GM19035 (cell line): ENCODE results near the gene GDF10.

Experiments used
- ATAC-seq: cut with Tn5 transposase; IDR thresholded peaks from one replicate; pipeline ENCODE4 v1.9.1; 2021; ENCODE audit not compliant: unreplicated experiment

Gene GDF10, protein sequence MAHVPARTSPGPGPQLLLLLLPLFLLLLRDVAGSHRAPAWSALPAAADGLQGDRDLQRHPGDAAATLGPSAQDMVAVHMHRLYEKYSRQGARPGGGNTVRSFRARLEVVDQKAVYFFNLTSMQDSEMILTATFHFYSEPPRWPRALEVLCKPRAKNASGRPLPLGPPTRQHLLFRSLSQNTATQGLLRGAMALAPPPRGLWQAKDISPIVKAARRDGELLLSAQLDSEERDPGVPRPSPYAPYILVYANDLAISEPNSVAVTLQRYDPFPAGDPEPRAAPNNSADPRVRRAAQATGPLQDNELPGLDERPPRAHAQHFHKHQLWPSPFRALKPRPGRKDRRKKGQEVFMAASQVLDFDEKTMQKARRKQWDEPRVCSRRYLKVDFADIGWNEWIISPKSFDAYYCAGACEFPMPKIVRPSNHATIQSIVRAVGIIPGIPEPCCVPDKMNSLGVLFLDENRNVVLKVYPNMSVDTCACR

DNA sequence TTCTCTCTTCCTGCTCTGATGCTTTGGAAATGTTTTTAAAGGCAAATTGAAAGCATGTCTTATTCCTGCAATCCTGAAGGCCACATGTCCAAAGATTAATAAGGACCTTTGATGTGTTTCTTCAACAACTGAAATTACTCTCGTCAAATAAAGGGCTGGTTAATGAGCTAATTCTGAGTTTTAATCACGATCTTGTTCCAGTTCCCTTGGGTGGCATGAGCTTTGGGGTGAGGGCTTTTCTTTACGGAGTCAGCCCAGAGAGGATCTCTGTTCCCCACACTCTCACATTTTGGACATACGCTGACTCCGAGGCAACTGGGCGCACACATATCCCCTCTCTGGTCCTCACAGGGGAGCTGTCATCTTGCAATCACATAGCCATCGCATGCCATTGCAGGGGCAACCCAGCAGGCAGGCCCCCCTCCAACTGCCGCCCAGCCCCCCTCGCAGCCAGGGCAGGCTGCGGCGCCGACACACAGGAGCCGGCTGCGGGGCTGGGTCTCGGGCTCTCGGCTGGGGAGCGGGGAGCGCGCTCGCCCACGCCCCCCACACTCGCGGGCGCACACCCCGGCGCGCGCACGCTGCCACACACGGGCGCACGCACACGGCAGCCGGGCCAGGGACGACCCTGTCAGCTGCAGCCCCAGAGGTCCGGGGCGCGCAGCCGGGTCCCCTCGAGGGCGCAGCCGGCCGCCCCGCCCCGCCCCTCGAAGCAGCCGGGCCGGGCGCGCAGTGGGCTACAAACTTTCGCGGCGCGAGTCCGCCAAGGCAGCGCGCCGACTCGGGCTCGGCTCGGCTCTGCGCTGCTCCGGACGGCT is at the start of gene GDF10:
Gene GDF10 (plus strand): TSS at position 587 of the 818 bp plus-strand sequence. CDS start 455 bp downstream, outside the sequence.
- no peak for ATAC-seq

DNA sequence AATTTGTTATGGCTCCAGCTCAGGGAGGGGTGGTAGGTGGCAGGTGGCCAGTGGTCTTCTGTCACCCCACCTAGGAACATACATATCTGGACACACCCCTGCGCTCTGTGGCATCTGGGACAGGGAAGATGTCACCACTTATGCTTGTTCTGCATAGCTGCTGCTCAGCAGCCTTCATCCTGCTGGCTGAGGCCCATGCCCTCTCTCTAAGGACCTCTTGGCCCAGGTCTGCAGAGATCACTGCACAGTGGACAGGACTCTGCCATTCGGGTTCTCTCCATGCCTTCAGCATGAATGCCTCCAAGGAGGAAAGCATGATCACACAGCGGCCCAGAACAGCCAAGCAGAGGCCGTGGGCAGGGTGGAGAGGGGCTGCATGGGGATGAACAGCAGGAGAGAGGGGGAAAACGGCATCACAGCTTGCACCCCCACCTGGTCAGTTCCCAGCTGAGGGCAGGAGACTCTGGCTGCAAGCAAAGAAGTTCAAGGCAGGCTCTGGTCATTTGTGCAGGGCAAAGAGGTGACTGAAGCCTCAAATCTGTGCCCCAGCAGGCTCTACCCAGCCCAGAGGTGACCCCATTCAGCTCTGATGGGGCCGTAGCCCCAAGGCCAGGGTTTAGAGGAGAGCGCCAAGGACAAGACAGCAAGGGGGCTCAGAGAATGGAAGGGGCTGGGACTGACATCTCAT is 47.8 kb upstream of the GDF10 start:
- ATAC-seq: no peak

DNA sequence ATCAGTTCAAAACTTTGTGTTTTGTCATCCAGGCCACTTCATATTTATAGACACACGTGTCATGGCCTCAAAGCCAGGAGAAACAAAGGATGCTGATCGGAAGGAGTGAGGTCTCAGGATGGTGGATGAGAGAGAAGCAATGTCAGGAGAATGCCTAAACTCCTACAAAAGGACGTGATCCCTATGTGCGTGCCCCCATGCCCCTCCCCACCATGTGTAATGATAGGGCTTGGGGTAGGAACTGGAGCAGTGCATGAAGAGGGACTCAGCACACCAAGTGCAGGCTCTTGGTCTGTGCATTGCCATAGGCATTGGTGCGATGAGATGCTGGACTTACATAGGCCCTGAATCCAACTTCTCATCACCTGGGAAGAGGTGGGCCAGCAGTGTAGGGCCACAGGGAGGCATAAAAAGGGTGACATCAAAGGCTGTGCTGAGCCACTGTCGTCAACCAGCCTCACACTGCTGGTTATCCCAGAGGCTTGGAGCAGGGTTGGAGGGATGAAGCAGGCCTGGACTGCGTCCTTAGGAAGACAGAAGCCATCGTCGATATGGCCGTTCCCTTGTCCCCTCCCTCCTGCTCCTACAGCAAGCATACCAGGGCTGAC is 46.9 kb upstream of the GDF10 start:
- ATAC-seq: no peak

DNA sequence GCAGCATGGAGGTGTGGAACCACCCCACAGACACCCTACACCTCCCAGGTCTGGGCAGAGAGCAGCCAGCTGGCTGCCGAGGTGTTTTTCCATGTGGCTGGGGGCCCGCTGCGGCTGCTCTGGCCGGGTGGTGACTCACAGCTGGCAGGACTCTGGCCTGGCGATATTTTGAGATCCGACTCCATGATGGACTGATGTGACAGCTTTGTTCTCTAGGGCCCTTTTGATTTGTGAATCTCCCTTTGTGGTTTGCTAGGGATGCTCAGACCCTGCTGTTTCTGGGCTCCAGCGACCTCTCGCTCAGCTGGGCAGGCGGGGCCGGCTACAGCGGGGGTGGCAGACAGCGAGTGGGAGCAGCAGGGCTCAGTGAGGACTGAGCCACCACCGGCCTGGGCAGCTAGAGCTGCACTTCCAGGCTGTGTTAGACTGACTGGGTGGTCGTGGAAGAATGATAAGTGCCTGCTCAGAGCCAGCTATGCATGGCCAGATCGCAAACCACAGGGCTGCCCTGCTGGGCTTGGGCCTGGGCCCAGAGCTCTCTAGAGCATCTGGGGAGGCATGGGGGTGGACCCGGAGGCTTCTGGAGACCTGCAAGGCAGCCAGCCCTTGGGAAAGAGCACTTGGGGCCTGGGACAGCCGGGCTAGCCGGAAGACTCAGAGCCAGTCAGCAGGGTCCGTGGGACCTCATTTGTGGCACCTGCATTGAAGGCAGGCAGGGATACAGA is 46.2 kb upstream of the GDF10 start:
- no peak for ATAC-seq

DNA sequence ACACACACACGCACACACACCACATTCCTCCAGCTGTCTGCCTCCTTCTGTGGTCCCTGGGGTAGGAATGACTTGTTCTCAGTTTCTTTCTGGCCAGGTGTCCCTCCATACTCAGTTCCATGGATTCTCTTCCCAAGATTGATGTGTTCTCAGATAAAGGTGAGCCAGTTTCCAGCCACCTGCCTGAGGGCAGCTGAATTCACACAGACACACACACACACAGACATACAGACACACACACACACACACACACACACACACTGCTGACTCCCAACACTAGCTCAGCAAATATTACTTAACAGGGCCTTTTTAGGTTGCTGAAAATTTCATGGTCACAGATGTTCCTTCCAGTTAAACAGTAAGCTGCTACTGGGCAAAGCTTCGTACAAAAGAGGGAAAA is 45.4 kb upstream of the GDF10 start:
- no peak for ATAC-seq

DNA sequence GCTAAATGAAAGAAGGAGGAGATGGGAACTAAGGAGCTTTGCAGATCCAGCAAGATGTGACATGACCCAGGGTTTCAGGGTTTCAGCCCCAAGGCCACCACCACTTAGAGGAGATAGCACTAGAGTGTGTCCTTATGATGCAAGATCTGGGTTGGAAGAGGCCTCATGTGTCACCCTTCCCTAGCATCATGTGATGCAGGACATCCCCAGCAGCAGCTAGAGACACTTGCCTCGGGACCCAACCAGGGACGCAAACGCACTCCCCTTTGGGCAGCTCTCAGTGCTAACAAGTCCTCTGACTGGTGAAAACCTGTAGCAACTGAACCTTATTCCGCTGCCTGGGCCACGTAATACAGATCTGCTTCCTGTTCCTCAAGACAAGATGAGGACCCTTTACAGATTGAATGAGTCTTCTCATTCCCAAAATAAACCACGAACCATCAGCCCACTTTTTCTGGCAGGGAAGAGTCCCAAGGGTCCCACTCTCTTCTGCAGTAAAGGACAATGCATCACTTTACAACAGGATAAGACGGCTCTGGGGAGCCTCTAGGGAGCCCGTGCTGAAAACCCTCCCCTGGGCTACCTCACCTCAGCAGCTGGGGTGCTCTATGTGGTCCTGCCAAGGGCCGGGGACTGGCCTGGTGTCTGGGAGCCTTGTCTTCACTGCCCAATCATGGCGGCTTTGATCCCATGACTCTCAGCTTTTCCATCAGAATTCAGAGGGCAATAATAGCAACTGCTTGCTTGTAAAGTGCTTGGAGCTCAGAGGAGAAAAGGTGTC is 44.8 kb upstream of the GDF10 start:
- no peak for ATAC-seq

DNA sequence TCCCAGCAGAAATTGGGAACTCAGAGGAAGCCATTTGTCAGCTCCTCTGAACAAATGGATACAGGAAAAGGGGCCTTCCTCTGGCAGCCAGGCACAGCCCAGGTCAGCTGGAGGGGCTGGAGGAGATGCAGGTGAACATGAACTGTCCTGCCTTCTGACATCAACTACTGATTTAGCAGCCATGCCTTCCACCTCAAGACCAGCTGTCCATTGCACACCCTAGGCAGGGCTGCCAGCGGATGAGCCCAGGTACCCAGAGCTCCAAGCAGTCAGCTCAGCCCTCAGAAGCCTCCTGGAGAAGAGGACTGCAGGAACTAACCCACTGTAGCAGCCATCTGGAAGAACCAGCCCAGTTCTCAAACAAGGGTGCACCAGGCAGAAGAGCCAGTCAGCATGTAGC is 44.1 kb upstream of the GDF10 start:
- no peak for ATAC-seq

DNA sequence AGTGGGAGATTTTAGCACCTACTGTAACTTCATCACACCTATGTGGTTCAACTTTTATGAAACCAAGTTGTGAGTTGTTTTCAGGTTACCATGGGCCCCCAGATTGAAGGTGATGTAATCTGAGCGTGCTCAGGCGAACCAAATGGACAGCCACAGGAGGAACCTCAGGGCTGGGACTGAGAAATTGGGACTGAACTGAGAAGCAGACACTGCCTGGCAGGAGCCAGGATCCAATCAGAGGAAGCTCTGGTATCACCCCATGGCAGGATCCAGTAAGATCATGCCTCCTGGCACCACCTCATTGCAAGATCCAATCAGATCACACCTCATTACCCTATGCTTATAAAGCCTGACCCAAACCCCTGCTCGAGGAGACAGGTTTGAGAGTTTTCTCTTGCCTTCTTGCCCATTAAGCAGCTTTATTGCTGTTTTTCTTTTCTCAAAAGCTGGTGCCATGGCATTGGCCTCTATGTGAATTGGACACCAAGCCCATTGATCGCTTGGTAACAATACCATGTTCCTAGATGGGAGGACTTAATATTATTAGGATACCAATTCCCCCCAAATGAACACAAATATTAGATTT is 43.2 kb upstream of the GDF10 start:
- no peak for ATAC-seq

DNA sequence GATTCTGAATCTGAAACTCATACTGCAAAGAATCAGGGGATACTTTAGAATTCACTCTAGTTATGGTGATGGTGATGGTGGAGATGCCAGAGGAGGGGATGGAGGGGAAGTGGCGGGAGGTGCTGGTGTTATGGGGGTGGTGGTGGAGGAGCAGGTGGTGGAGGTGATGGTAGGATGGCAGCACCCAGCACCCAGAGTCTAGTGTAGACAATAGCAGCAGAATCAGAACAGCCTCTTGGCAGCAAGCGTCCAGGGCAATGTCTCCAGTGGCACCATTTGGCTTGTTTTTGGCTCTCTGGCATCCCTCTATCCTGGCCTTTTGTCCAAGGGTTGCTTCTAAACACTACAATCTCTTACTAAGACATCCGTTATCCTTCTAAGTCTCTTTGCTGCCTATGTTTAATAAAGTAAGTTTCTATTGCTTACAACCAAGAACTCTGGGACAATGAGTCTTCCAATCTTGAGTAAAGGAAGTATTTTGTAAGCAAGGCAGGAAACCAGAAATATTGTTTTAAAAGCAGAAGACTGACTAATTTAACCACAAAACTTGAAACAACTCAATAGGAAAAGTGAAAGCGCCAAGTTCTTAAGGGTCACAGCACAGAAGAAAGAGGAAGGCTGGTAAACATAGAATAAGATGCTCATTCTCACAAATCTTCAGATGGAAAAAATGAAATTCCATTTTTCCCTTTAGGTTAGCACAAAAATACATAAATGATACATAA is 42.4 kb upstream of the GDF10 start:
- no peak for ATAC-seq

DNA sequence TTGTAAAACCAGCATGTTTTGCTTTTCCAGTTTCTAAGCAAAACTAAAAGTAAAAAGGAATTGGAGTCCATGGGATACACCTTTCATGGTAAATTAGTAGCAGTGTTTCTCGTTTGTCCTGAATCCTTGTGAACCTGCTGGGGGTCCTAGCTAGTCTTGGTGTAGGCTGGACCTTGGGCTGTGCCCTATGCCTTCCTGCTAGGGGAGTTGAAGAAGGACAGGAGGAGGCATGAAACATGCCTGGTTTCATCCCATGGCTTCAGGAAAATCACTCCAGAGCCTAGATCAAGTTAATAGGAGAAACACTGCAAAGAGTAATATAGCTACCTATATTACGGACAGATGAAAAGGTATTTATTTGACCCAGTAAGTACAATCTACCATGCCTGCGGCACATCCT is 41.1 kb upstream of the GDF10 start:
- no peak for ATAC-seq

DNA sequence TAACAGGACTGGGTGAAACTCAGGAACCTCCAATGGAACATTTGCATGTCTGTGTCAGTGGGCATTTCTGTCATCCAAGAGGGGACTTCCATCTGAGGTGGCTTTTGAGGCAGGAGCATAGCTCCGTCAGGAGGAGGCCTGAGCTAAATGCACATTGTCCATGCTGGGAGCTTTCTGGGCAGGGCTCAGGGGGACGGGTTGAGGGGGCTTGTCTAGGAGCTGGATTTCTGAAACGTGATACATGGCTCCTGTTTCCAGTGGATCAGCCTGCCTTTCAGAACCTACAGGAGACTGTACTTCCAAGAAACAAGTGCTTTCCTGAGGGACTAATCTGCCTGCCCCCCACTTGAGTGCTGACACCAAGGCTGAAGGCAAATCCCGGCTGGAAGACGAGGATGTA is 40.5 kb upstream of the GDF10 start:
- no peak for ATAC-seq

DNA sequence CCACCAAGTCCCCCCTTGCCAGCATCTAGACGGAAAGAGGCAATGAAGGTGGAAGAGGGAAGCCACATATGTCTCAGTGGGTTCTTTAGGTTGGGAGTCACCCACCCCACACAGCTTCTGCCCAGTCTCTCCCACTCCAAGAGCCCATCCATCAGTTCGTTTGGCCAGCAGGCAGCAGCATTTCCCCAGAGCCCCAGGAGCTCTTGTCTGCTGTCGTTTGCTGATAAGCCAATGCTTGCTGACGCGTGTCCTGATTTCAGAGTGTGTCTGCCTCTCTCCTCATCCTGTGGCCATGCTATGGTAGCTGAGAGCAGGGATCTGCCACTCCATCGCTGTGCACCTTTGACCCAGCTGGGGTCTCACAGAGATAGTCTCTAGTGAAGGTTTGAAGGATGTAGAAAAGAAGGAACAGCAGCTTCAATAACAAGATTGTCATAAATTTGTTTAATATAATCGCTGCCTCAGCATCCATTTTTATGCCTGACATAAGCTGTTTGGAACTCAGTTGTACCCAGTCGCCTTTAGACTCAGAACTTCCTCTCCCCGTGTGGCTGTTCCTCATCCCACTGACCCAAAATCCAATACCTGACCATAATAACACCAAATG is 39.4 kb upstream of the GDF10 start:
- no peak for ATAC-seq

DNA sequence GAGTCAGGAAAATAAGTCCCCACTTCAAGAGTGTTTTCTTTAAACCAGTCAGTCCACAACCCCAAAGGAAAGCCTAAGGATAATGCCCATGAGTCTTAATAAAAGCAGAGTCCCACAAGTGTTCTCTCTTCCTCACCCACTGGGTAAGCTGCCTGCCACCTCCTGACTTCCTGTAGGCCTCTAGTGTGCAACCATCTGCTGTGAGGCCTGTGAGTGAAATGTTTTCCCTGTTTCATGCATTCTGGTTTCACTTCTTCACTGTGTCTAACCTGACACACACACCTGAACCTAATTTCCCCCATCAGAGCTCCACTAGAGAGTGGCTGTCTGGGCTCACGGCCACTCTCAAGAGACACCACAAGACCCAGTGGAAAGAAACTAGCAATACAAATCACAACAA is 38.9 kb upstream of the GDF10 start:
- peak; percentile 98 for ATAC-seq

DNA sequence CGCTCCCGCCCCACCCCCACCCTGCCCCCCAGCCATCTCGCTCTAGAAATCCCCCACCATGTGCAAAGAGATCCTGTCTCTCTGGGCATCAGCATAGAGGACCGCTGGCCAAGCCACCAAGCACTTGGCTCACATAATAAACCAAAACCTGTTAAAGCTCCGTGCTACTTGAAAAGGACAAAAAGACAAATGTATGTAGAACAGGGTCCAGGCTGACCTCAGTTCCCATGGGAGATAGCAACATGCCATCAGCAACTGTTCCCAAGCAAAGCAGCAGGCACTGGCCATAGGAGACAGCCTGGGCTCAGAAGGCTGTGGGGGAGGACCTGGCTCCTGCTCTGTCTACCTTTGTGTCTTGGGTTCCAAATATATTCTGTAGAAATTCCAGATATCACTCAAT is 38.4 kb upstream of the GDF10 start:
- no peak for ATAC-seq

DNA sequence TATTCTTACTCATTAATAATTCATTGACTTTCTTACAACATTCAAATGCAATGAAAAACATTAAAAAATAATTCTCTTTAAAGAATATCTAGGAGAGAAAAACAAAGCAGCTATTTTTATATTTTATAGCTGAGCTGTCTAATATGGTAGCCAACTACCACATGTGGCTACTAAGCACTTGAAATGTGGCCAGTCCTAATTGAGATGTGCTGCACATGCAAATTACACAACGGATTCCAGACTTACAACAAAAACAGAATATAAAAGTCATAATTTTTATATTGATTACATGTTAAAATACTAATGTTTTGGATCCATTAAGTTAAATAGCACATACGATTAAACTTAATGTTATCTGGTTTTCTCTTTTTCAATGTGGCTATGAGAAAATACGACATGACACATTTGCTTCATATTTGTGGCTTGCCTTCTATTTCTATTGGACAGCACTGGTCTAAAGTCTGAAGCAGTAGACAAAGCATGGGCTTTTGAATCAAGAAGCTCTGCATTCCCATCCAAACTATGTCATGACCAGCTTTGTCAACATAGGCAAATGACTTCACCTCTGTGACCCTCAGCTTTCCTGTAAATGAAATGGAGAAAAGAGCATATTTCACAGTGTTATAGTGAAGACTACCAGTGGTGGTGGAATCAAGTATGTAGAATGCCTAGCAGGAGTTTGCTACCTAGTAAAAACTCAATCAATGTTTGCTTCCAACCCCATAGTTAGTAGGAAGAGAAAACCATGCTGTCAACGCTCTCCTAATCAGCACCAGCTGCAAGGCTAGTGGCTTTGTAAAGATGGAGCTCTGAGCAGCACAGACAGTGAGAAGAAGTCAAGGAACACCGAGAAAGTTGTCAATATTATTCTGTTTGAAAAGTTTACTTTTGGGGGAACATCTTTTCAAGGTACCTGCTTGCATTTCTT is 37.1 kb upstream of the GDF10 start:
- ATAC-seq: no peak

DNA sequence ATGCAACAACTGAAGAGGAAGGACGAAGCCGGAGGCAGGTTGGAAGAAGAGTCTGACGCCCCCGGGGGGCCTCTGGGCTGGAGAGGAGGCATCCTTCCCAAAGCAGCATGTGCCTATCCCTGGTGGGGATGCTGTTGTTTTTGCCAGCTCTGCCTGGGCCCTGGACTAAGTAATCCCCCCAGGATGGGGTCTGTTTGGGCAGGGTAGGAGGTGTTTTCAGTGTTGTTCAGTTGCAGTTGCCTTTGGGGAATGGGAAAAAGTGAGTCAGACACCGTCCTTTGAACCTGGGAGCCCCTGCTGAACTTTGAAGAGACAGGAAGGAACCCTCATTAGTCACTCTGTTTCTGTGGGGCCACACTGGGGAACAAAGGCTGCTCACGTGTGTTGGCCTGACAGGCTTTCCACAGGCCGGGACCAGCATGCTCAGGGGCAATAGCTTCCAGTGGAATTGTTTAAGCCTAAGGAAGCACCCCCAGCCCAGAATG is 35.2 kb upstream of the GDF10 start:
- no peak for ATAC-seq

DNA sequence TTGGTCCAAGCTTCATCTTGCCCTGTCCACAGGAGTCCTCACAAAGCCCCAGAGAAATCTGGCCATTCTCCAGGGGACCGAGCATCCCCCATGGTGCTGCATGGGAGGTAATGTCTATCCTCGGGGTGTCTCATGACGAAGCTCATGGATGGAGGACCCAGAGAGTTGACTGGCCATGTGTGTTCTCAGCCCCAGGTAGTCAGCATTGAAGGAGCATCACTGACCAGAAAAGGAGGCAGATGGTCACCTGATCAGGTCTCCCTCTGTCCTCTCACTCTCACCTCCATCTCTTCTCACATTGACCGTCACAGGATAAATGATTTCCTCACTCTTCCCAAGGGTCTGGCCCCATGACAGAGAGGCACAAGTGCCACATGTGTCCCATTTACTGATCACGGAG is 33.4 kb upstream of the GDF10 start:
- ATAC-seq: no peak
